Measurements from ENCODE around the gene HEATR9.

HEATR9 gene

DNA sequence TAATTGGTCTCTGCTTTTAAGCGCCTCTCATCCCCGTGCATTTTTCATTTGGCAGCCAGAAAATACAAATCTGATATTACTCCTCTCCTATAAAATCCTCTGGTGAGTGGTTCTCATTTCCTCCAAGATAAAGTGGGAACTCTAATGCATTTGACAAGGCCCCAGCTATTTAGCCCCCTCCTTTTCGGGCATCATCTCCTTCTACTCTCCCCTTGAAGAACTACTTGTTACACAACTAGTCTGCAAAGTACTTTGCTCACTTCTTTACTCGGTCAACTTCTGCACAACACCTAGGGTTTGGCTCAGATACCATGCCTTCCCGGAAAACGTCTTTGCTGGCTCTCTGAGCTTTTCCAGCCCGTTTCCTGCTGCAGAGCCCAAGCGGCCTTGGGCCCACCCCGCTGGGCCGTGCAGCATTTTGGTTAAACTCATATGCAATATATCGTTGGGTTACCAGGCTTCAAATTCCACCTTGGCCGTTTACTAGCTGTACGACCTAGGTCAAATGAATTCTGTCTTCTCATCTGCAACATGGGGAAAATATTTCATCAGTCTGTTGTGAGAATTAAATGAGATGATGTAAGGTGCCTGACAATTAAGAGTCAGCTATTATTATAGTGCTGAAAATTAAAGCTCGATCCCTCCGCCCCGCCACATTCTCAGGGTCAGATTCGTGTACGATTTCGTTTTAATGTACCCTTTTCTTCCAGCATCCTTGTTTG is 60.3 kb downstream of the HEATR9 start:
- DNase-seq = no peak

DNA sequence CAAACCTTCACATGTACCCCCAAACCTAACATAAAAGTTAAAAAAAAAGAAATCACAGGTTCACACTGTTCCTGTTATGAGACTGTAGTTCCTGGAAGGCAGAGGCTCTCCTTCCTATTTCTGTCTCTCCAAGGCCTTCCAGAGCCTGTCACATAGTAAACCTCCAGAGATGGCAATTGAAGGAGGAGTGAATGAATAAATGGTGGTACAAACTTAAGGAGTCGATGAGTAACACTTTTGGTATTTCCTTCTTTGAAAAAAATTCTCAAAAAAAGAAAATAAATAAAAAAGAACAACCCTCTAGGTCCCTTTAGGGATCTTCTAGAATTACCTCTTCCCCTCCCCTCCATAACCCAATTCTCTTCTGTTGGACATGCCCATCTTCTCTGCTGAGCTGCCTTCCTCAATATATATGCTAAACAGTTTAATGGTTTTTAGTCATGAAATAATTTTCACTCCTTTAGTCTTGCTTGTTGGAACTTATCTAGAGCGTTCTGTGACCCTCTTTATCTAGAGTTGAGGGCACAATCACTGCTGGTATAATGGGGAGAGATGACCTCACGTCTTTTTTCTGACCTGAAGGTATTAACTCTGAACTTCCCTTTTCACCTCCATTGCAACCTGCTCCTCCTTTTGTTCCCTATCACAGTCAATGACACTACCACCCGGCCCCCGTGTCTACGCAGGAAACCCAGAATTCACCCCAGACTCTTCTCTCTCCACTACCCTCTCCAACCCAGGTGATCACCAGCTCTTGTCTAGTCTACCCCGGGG is 61.1 kb downstream of the HEATR9 start:
- no peak for DNase-seq
